HG02759 (cell line): ENCODE results near the gene PDP2.
A peak's percentile ranks its signal among the peaks of the same experiment; 100 is the strongest.
"Not testable (repeated sequence)": the region's sequence is repeated elsewhere in the genome, so short reads cannot be mapped to it uniquely, and the experiment has no call there.

Experiments
- ATAC-seq: cut with Tn5 transposase; IDR thresholded peaks from one replicate; pipeline ENCODE4 v1.9.1; 2021; ENCODE audit warnings: mild to moderate bottlenecking, moderate library complexity; ENCODE audit not compliant: unreplicated experiment

PDP2 gene

DNA sequence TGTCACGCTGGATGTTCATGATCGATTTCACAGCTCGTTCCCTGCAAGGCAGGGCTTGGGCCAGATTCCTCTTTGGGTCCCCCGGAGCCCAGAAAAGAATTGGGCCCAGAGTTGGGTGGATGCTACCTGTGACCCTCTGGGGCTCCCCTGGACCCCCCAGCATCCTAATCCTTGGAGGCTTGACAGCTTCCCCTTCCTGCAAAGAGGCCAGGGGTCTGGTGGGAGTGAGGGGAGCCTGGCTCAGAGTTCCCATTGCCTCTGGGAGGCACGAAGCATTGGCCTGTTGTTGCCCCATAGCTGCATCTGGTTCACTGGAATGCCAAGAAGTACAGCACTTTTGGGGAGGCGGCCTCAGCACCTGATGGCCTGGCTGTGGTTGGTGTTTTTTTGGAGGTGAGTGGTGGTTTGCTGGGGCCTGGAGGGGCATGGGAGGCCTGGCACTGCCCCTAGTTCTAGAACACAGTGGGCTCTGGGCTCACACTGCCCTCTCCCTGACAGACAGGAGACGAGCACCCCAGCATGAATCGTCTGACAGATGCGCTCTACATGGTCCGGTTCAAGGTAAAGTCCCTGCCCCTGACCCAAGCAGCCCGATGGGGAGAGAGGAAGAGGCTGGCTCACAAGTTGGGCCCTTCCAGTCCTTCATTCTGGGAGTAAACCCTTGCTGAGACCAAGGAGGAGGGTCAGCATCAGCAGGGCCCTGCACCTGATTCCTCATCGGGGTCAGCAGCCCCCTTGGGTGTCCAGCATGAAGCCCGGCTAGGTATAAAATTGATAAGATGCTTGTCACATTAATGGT is 28.9 kb upstream of the PDP2 start:
- ATAC-seq = no peak

DNA sequence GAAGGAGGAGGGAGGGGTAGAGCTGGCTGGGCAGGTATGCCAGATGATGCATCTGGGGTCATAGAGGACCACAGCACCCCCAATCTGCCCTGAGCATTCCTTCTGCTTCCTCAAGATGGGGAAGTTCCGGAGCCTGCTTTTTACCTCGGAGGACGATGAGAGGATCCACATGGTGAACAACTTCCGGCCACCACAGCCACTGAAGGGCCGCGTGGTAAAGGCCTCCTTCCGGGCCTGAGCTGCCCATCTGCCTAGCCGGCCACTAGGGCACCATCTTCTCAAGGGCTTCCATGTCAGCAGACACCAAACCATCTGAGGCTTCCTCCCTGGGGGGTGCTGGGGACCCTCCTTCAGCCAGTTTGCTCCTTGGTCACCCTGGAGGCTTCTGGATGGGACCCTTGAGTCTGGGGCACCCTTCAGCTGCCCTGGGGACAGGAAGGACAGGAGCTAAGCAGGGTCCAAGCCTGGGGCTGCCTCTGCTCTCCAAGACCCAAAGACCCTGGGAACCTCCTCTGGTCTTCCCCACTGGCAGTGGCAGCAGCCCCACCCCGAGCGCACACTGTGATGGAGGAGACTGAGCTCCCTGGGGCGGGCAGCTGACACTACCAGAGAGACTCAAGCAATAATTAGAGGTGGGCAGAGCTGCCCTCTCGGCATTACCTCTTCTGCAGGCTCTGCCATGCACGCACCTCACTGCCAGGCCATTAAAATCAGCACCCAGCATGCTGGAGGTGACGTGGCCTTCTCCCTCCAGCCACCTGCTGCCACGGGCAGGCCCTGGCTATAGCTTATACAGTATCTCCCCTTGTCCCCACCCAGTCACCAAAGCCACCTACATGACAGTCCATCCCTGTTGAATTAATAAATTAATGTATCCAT is 26.8 kb upstream of the PDP2 start:
- ATAC-seq = no peak

DNA sequence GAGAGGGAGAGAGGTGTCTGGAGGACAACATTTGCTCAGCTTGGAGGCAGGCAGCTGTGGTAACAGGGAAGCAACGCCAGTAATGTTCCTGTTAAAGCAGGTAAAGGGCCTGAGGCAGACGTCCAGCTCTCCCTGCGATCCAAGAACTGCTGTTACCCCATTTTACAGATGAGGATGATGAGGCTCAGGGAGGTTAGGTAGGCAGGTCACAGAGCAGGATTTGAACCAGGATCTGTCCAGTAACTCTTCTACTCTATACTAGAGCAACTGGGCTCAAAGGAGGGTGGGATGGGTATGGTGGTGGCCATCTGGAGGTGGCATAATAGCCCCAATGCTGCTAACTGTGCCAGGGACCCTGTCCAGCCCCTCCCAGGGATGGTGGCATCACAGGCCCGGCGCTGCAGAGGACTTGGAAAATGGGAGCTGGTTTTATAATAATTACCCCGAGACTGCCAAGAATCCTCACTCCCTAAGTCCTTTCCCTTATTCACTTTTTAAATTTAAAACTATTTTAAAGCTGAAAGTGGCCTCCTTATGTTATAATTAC is 24.1 kb upstream of the PDP2 start:
- ATAC-seq = no peak

DNA sequence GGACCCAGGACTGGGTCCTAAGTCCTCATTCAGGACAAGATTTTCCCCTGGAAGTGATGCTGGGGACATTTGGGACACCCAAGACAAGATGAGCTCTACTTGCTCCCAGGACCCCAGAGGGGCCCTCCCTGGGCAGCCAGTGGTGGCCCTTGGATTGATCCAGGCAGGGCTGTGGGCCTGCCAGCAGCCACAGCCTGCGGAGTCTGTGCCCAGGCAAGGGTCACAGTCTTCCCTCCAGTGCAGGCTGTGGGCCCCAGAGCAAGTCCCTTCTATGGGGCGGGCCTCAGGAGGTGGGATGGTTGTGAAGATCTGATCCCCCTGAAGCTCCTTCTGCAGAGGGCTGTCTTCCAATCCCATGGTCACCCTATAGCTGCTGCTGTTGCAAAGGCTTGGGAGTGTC is 23.5 kb upstream of the PDP2 start:
- no peak for ATAC-seq

DNA sequence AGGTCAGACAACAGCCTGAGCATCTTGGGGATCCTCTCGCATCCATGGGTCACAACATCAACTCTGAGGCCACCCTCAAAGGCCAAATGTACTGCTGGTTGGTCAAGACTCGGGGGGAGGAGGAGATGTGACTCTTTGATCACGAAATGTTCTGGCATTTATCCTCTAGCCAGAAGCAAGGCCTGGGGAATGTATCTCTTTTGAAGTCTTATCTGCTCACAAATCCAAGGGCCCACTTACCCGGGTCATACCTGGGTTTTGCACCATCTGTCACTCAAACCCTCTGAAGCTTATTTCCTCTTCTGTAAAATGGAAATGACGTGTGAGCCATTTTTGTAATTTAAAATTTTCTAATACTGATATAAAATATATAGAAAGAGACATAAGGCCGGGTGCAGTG is 22.9 kb upstream of the PDP2 start:
- no peak for ATAC-seq

DNA sequence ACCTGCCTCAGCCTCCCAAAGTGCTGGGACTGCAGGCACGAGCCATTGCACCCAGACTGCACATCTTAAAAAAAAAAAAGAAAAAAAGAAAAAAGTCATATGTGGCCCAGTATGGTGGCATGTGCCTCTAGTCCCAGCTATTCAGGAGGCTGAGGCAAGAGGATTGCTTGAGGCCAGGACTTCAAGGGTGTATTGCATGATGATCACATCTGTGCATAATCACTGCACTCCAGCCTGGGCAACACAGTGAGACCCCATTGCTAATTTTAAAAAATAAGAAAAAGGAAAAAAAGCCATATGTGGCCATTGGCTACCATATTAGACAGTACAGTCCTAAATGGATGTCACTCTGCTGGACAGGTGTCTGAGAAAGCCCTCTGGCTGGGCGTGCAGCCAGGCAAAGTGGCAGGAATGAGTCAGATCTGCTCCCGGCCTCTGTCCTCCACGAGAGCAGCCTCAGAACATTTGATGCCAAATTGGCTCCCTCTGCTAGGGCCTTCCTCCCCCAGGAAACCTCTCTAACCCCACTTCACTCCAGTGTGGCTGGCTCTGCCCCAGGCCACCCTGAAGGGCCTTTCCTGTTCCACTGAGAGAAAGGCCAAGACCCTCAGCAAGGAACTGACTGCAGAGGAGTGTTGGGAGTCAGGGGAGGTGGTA is 21.4 kb upstream of the PDP2 start:
- ATAC-seq = peak; percentile 50

DNA sequence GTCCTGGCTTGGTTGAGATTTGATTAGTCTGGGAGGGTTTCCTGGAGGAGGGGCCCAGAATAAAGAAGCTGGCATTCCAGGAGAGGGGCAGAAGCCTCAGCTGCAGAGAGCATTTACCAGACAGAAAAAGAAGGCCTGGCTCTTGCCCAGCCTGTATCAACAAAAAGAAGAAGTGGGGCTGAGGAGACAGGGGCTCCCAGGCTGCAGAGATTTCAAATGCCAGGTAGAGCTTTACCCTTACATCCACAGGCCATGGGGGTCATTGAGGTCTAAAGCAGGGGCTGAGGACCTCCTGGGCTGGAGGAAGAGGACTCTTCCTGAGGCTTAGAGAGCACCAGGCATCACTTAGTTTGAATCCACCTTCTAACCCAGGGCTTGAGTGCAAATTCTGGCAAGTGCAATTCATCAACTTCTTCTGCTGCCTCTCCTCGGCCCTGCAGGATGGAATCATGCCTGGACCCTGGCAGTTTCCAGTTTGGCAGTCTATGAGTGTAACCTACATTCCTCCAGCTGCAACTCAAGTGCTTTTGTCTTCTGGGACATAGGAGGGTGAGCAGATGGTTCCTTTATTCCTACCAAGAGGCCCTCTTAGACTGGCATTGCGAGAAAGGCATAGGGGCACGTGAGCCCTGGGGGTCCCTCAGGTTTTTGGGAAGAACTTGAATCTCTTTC is 20.8 kb upstream of the PDP2 start:
- no peak for ATAC-seq

DNA sequence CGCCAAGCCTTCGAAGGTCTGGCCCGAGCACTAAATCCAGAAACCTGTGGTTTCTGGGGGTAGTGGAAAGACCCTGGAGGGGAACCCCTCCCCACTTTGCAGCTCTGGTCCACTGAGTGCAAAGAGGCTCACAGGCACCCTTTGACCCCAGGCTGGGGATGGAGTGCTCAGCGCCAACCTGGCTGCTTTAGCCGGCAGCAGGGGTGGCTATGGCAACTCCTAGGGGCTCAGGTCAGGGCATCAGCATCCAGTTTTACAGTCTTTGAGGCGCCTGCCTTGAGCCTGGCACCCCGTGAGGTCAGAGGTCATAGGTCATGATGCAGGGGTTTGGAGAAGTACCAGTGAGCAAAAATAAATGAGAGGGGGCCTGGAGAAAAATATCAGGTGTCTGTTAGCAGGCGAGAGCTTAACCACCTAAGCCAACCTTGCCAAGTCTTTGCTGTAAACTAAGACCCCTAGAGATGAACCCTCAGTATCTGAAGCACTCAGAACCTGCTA is 18.2 kb upstream of the PDP2 start:
- ATAC-seq = no peak

DNA sequence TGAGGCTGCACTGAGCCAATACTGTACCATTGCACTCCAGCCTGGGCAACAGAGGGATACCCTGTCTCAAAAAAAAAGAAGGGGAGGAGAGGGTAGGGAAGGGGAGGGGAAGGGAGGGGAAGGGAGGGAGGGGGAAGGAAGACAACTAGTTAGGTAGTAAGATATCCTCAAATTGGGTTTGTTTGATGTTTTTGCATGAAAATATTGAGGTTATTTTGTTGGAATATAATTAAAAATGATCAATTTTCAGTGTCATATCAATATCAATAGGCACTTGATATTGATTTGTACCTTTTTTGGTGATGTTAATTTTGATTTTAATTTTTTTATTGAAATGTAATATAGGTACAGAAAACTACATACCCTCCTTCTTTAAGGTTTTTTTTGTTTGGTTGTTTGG is 16.6 kb upstream of the PDP2 start:
- ATAC-seq = no peak

DNA sequence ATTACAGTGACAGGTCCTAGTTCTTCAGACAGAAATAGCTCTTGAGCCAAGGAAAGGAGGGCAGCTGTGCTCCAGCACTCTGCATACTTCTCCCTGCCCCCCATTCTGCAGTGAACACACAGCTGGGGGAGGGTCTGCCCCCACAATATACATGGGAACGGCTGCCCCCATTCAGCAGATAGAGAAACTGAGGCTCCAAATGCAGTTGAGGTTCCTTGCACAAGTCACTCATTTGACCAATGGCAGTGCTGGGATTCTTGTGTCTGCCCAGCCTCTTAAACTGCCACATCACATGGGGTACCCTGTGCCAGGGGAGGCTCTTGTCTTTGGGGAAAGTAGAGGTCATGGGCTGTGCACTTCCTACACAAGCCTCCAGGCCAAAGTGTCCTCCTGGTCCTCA is 10.9 kb upstream of the PDP2 start:
- no peak for ATAC-seq

DNA sequence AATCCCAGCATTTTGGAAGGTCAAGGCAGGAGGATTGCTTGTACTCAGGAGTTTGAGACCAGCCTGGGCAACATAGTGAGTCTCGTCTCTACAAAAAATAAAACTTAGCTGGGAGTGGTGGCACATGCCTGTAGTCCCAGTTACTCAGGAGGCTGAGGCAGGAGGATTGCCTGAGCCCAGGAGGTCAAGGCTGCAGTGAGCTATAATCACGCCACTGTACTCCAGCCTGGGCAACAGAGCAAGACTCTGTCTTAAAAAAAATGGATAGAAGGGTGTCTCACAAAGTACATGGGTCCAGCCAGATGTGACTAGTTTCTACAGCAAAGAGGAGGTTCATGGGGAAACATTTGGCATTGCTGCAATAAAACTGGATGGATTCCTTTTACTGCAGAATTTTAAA is 9.0 kb upstream of the PDP2 start:
- not testable (repeated sequence) for ATAC-seq

DNA sequence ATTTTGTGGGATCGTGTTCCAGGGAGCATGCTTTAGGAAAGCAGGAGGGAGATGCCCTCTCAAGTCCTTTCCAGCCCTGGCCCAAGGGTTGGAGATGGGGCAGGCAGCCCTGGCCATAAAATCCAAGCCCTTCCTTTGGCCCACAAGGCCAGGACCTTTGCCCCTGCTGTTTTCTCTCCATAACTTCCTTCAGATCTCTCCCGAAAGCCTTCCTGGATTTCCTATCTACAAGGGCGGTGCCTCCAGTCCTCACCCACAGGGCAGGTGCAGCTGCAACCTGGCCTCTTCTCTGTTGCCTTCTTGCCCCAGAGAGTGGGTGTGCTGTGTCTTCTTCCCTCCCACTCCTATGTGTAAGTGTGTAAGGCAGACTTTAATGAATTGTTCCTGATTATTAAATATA is 8.5 kb upstream of the PDP2 start:
- ATAC-seq = no peak

DNA sequence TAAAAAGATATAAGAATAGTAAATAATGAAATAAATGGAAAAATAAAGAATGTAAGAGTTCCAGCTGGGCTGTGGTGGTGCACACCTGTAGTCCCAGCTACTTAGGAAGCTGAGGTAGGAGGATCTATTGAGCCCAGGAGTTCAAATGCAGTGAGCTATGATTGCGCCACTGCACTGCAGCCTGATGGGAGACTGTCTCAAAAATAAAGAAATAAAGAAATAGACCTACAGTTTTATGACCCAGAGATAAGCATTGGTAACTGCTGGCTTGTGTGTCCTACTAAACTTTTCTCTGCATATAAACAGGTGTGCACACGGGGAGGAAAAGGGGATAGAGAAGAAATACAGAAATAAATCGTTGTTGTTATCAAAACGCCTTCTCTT is 7.8 kb upstream of the PDP2 start:
- no peak for ATAC-seq

DNA sequence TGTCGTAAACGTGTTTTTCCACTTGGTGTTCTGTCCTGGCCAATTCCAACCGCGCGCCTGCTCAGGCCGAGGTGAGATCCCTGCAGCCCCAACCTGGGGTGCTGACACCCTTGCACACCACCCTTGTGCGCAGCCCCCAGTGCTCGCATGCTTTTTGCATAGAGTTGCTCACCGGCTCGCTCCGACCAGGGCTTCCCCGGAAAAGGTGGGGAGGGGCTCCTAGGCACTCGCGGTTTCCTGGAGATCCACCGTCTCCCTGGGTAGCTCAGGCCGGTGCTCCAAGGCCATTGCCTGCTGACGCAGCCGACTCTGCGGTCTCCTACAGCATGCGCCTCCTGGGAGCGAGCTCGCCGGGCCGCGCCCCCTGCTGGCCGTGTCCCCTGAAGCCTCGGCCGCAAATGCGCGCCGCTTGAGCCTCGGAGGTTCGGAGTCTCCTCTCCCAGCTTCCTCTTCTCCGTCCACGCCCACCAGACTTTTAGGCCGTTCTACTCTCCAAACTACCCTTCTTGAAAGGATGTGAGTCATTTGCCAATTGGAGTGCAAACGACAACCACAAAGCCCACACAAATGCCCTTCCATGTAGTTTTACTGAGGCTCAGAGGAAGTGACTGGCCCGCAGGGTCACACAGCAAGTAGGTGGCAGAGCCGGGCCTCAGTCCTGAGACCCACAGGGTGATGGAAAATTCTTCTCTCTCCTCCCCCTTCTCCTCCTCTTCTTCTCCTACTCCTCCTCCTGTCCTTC is 7.2 kb upstream of the PDP2 start:
- ATAC-seq = peak; percentile 90

DNA sequence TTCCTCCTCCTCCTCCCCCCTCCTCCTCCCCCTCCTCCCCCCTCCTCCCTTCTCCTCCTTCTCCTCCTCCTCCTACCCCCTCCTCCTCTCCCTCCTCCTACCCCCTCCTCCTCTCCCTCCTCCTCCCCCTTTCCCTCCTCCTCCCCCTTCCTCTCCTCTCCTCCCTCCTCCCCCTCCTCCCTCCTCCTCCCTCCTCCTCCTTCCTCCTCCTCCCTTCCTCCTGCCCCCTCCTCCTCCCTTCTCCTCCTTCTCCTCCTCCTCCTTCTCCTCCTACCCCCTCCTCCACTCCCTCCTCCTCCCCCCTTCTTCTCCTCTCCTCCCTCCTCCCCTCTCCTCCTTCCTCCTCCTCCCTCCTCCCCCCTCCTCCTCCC is 6.6 kb upstream of the PDP2 start:
- ATAC-seq = no peak

DNA sequence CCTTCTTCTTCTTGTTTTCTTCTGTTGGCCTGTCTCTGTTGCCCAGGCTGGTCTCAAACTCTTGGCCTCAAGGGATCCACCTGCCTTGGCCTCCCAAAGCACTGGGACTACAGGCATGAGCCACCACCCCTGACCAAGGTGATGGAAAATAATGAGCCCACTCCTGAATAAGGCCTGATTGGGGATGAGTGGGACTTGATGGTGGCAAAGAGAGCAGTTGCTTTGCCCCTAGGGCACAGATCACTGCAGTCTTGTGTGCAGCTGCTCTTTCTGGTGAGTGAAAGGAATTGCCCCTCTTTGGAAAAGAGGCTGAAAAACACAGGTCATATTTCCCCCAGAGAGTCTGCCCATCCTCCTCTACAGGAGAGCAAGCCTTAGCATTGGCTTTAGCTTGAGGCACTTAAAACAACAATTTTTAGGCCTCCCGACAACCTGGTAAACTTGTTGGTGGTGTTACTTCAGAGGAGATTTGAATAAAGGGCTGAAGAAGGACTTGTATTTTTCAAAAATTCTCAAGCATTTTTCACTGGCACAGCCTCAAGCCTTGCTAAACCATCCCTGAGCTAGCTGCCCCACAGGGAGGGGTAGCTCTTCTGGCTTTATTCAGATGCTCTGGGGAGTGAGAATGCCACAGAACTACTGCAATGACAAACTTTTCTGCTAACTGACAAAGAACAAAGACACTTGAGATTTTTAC is 6.1 kb upstream of the PDP2 start:
- ATAC-seq = no peak

DNA sequence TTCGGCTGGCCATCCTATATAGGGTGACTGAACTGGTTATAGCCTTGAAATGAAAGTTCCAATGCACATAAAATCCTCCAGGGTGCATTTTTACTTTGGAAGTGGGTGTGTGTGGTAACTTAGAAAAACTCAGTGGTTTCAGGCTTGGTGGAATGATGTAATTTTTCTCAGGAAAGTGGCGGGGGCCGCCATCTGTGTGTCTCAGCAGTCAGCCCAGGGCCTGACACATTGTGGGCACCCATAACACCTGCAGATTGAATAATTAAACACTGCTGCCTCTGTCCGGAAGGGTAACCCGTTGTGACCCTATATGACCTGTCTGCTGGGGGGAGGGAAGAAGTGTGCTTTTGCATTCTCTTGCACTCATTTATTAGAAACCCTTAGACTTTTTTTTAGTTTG is 2.2 kb upstream of the PDP2 start:
- ATAC-seq = no peak

DNA sequence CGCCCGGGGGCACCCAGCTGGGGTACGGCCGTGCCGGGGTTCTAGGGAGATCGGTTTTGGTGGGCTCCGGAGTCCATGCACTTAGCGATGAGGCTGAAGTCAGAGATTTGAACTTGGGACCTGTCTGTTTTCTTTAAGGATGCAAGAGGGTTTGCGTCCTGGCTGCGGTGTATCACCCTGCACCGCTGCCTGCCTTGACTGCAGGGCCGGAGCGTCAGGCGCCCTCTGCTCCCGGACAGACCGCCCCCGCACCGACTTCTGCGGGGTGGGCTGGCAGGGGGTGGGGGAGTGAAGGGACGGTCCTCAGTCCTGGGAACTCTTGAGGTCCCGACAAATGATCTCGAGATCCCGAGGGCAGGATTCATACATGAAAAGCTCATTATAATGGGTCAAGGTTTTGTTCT is 701 bp downstream of the PDP2 start:
- peak; percentile 1 for ATAC-seq

DNA sequence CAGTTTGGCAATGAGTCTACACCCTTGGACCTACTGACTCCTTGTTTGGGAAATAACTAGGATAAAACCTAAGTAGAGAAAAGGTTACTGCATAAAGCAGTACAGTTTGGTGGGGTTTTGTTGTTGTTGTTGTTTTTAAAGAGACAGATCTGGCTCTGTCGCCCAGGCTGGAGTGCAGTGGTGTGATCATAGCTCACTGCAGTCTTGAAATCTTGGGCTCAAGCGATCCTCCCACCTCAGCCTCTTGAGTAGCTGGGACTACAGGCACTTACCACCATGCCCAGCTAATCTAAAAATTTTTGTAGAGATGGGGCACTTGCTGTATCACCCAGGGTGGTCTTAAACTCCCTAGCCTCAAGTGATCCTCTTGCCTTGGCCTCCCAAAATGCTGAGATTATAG is 1.2 kb downstream of the PDP2 start:
- no peak for ATAC-seq
